ENCODE results near the gene MRPL4. TPM values are rescaled to one million over a fixed set of nuclear protein-coding genes. Genes with fewer than 3 reads are reported as not detected.
A peak's percentile ranks its signal among the peaks of the same experiment; 100 is the strongest.

The MRPL4 gene
- total RNA-seq = 133 and 135 TPM in 2 replicates

GRCh38 chr19:10251792-10252694 is at the start of gene MRPL4:
TSS of gene MRPL4 (plus strand) at chr19:10252214. CDS start at chr19:10252254, 40 bp downstream.
- peak within 1 kb of the TSS; percentile 94 for H3K27ac Mint-ChIP-seq
- peak within 1 kb of the TSS; percentile 95 for H3K4me3 Mint-ChIP-seq (ENCODE audit: low read depth)
- H3K36me3 Mint-ChIP-seq (ENCODE audit: low read depth) = peaks cover 34% of the 10 kb centered on the region
- H3K4me1 Mint-ChIP-seq (ENCODE audit: low read depth) = peaks cover 2% of the 10 kb centered on the region
- peak; percentile 97 for DNase-seq (ENCODE audit: low spot score)
- no peaks in the 10 kb centered on the region for H3K9me3 Mint-ChIP-seq
- no peaks in the 10 kb centered on the region for H3K27me3 Mint-ChIP-seq (ENCODE audit: low read depth)
- intact Hi-C loops (cut with micrococcal nuclease) = loop anchor here (1.0 to 5.0 kb wide), 2 partner anchors 145 to 321 kb away; partner anchors contain the start of gene PPAN

- H3K27ac Mint-ChIP-seq = no peak overlapping the region
- no peak for DNase-seq (ENCODE audit: low spot score)
- no peaks in the 10 kb centered on the region for H3K27me3 Mint-ChIP-seq (ENCODE audit: low read depth)
- H3K36me3 Mint-ChIP-seq (ENCODE audit: low read depth) = no peaks in the 10 kb centered on the region
- no peaks in the 10 kb centered on the region for H3K9me3 Mint-ChIP-seq
- H3K4me1 Mint-ChIP-seq (ENCODE audit: low read depth) = peaks cover 7% of the 10 kb centered on the region
- no peak overlapping the region for H3K4me3 Mint-ChIP-seq (ENCODE audit: low read depth)
- intact Hi-C loops (cut with micrococcal nuclease) = no loop called here
Measured at GRCh38 chr19:10203686-10204085, 48.3 kb upstream of the MRPL4 start.

- H3K36me3 Mint-ChIP-seq (ENCODE audit: low read depth) = no peaks in the 10 kb centered on the region
- no peak overlapping the region for H3K4me3 Mint-ChIP-seq (ENCODE audit: low read depth)
- H3K4me1 Mint-ChIP-seq (ENCODE audit: low read depth) = peaks cover 2% of the 10 kb centered on the region
- no peaks in the 10 kb centered on the region for H3K9me3 Mint-ChIP-seq
- no peak overlapping the region for H3K27ac Mint-ChIP-seq
- peaks cover 2% of the 10 kb centered on the region for H3K27me3 Mint-ChIP-seq (ENCODE audit: low read depth)
- intact Hi-C loops (cut with micrococcal nuclease) = no loop called here
- DNase-seq (ENCODE audit: low spot score) = no peak
Measured at GRCh38 chr19:10205636-10206035, 46.4 kb upstream of the MRPL4 start.

- Mint-ChIP-seq H3K27ac (no peak overlapping the region), H3K36me3 (ENCODE audit: low read depth) (no peaks in the 10 kb centered on the region), H3K9me3 (no peaks in the 10 kb centered on the region), H3K4me1 (ENCODE audit: low read depth) (peaks cover 2% of the 10 kb centered on the region), H3K27me3 (ENCODE audit: low read depth) (peaks cover 2% of the 10 kb centered on the region), H3K4me3 (ENCODE audit: low read depth) (no peak overlapping the region)
- DNase-seq (ENCODE audit: low spot score) = no peak
- intact Hi-C loops (cut with micrococcal nuclease) = no loop called here
Measured at GRCh38 chr19:10206226-10206885, 45.7 kb upstream of the MRPL4 start.

- H3K4me1 Mint-ChIP-seq (ENCODE audit: low read depth) = peaks cover 2% of the 10 kb centered on the region
- H3K27ac Mint-ChIP-seq = no peak overlapping the region
Measured at GRCh38 chr19:10207026-10207425, 45.0 kb upstream of the MRPL4 start.

GRCh38 chr19:10209315-10209714 is 42.7 kb upstream of the MRPL4 start:
- no peak for DNase-seq (ENCODE audit: low spot score)
- Mint-ChIP-seq H3K4me3 (ENCODE audit: low read depth) (no peak overlapping the region), H3K4me1 (ENCODE audit: low read depth) (peaks cover 2% of the 10 kb centered on the region), H3K27ac (no peak overlapping the region), H3K27me3 (ENCODE audit: low read depth) (peaks cover 2% of the 10 kb centered on the region), H3K9me3 (no peaks in the 10 kb centered on the region), H3K36me3 (ENCODE audit: low read depth) (no peaks in the 10 kb centered on the region)
- intact Hi-C loops (cut with micrococcal nuclease) = no loop called here

More at GRCh38 chr19:10207026-10207425, 45.0 kb upstream of the MRPL4 start:
- Mint-ChIP-seq H3K36me3 (ENCODE audit: low read depth) (no peaks in the 10 kb centered on the region), H3K4me3 (ENCODE audit: low read depth) (no peak overlapping the region), H3K9me3 (no peaks in the 10 kb centered on the region), H3K27me3 (ENCODE audit: low read depth) (peaks cover 2% of the 10 kb centered on the region)
- intact Hi-C loops (cut with micrococcal nuclease) = no loop called here
- no peak for DNase-seq (ENCODE audit: low spot score)

- Mint-ChIP-seq H3K36me3 (ENCODE audit: low read depth) (no peaks in the 10 kb centered on the region), H3K4me3 (ENCODE audit: low read depth) (no peak overlapping the region), H3K27me3 (ENCODE audit: low read depth) (peaks cover 2% of the 10 kb centered on the region), H3K27ac (no peak overlapping the region), H3K4me1 (ENCODE audit: low read depth) (peaks cover 2% of the 10 kb centered on the region), H3K9me3 (no peaks in the 10 kb centered on the region)
- DNase-seq (ENCODE audit: low spot score) = no peak
- intact Hi-C loops (cut with micrococcal nuclease) = no loop called here
Measured at GRCh38 chr19:10211061-10211460, 41.0 kb upstream of the MRPL4 start.

GRCh38 chr19:10211691-10212090 is 40.3 kb upstream of the MRPL4 start:
- Mint-ChIP-seq H3K36me3 (ENCODE audit: low read depth) (no peaks in the 10 kb centered on the region), H3K9me3 (no peaks in the 10 kb centered on the region), H3K4me3 (ENCODE audit: low read depth) (no peak overlapping the region), H3K27ac (no peak overlapping the region), H3K27me3 (ENCODE audit: low read depth) (peaks cover 2% of the 10 kb centered on the region), H3K4me1 (ENCODE audit: low read depth) (peaks cover 2% of the 10 kb centered on the region)
- DNase-seq (ENCODE audit: low spot score) = no peak
- intact Hi-C loops (cut with micrococcal nuclease) = no loop called here

- no peaks in the 10 kb centered on the region for H3K9me3 Mint-ChIP-seq
- intact Hi-C loops (cut with micrococcal nuclease) = no loop called here
- no peaks in the 10 kb centered on the region for H3K36me3 Mint-ChIP-seq (ENCODE audit: low read depth)
- no peak overlapping the region for H3K4me3 Mint-ChIP-seq (ENCODE audit: low read depth)
- H3K27ac Mint-ChIP-seq = no peak overlapping the region
- peaks cover 2% of the 10 kb centered on the region for H3K4me1 Mint-ChIP-seq (ENCODE audit: low read depth)
- H3K27me3 Mint-ChIP-seq (ENCODE audit: low read depth) = peaks cover 2% of the 10 kb centered on the region
- DNase-seq (ENCODE audit: low spot score) = no peak
Measured at GRCh38 chr19:10214784-10215183, 37.2 kb upstream of the MRPL4 start.

- H3K9me3 Mint-ChIP-seq = no peaks in the 10 kb centered on the region
Measured at GRCh38 chr19:10217085-10217484, 34.9 kb upstream of the MRPL4 start.

GRCh38 chr19:10219678-10220077 is 32.3 kb upstream of the MRPL4 start:
- no peak overlapping the region for H3K4me3 Mint-ChIP-seq (ENCODE audit: low read depth)
- H3K27ac Mint-ChIP-seq = no peak overlapping the region
- no peaks in the 10 kb centered on the region for H3K27me3 Mint-ChIP-seq (ENCODE audit: low read depth)
- H3K4me1 Mint-ChIP-seq (ENCODE audit: low read depth) = peaks cover 2% of the 10 kb centered on the region
- intact Hi-C loops (cut with micrococcal nuclease) = no loop called here
- peaks cover 7% of the 10 kb centered on the region for H3K36me3 Mint-ChIP-seq (ENCODE audit: low read depth)
- no peaks in the 10 kb centered on the region for H3K9me3 Mint-ChIP-seq
- no peak for DNase-seq (ENCODE audit: low spot score)

More at GRCh38 chr19:10217085-10217484, 34.9 kb upstream of the MRPL4 start:
- peaks cover 2% of the 10 kb centered on the region for H3K4me1 Mint-ChIP-seq (ENCODE audit: low read depth)
- intact Hi-C loops (cut with micrococcal nuclease) = no loop called here
- H3K27me3 Mint-ChIP-seq (ENCODE audit: low read depth) = no peaks in the 10 kb centered on the region
- no peaks in the 10 kb centered on the region for H3K36me3 Mint-ChIP-seq (ENCODE audit: low read depth)
- no peak overlapping the region for H3K4me3 Mint-ChIP-seq (ENCODE audit: low read depth)
- H3K27ac Mint-ChIP-seq = no peak overlapping the region
- no peak for DNase-seq (ENCODE audit: low spot score)

- intact Hi-C loops (cut with micrococcal nuclease) = no loop called here
Measured at GRCh38 chr19:10220695-10221094, 31.3 kb upstream of the MRPL4 start.

More at GRCh38 chr19:10220695-10221094, 31.3 kb upstream of the MRPL4 start:
- Mint-ChIP-seq H3K9me3 (no peaks in the 10 kb centered on the region), H3K36me3 (ENCODE audit: low read depth) (peaks cover 7% of the 10 kb centered on the region), H3K27me3 (ENCODE audit: low read depth) (no peaks in the 10 kb centered on the region), H3K27ac (no peak overlapping the region), H3K4me1 (ENCODE audit: low read depth) (peaks cover 2% of the 10 kb centered on the region), H3K4me3 (ENCODE audit: low read depth) (no peak overlapping the region)
- no peak for DNase-seq (ENCODE audit: low spot score)
